ENCODE measurements around the gene CLSTN2.

The CLSTN2 gene

DNA sequence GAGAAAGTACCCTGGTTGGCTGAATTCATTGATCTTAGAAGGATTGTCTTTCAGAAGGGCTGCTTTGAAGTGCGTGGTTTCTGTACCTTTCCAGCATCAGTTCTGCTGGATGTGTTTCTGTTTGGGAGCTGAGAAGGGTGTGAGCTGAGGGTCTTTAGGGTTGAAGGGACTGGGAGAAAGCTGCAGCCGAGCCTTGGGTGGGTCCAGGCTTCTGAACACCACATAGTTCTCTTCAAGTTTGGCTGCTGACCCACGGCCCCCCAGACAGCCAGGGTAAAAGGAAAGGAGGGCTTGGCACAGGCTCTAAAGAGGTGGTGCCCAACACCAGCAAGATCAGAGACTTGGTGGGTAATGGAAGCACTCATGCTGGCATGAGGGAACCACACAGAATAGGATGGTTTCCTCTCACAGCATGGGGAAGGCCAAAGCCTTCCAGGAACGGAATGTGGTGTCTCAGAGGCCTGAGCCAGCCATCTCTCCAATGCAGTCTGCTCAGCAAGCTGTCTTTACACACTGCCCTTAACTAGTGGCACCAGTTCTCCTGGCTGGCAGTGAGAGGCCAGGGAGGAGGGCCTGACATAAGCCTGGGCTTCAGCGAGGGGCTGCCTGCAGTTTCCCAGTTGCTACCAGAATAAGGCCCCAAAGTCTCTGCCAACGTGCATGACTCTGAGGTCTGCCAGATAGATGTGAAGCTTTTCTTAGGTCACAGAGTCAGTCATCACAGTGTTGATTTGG lies 503.9 kb downstream of the CLSTN2 start:
- DNase-seq (ENCODE audit: low read depth, low spot score): no peak
- no peak overlapping the region for H3K4me3 ChIP-seq (ENCODE audit: low read length)

DNA sequence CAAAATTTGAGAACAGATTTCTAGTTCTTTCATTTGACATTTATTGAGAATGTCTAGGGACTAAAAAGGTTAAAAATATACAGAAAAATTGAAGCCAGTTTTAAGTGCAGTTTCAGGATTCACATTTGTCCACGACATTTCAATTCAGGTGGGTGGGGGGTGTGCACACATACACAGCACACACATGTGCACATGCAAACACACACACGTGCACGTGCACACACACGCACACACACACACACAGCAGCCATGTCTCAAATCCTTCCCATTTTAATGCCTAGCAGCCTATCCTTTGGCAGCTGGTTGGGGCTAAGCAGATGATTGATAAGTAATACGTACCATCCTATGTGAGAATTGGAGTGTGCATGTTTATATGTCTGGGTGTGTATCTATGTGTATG lies 504.5 kb downstream of the CLSTN2 start:
- no peak overlapping the region for H3K4me3 ChIP-seq (ENCODE audit: low read length)
- DNase-seq (ENCODE audit: low read depth, low spot score): no peak

DNA sequence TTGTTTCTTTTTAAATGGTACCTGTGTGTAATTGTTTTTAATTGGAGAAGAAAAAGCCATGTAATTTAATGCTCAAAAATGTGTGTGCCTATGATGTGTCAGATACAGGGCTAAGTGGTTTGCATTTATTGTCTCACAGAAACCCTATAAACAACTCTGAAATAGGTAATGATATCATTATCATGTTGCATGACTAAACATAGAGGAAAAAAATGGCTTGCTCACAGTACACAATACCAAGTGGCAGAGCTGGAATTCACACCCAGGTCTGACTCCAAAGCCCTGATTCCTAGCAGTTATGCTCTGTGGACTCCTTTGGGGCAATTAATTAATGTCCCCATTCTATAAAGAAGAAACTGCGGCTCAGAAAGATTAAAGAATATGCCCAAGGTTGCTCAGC lies 505.5 kb downstream of the CLSTN2 start:
- no peak for DNase-seq (ENCODE audit: low read depth, low spot score)
- H3K4me3 ChIP-seq (ENCODE audit: low read length): no peak overlapping the region

DNA sequence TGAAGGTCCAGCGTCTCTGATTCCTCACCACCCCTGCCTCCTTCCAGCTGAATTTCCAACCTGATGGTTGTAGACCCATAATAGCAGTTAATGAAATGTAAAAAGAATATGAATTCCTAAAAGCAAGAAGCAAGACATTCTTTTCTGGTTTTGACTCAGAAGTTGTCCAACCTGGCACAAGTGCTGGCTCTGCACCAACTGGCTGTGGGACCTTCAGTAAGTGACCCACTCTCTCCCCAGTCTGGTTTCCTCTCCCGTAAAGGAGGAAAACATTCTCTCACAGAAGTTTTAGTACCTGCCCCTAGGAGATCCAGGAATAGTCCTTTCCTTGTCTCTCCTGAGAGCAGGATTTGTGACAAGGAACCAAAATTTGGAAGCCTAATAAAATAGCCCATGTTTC lies 506.0 kb downstream of the CLSTN2 start:
- H3K4me3 ChIP-seq (ENCODE audit: low read length): no peak overlapping the region
- DNase-seq (ENCODE audit: low read depth, low spot score): no peak

DNA sequence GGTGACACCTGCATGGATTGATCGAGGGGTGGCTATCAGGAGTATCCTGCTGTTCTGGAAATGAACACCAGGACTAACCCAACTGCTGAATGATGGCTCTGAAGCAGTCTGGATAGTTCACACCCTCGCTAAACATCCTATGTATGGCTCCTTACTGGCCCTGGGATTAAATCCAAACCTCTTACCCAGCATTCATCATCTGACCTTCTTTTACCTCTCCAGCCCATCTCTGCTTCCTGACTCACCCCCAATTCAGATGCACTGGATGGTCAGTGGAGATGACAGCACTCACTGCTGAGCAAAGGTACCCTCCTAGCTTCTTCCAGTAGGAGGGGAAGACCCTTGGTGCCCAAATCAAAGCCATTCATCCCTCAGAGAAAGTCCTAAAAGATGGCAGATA lies 507.6 kb downstream of the CLSTN2 start:
- H3K4me3 ChIP-seq (ENCODE audit: low read length): no peak overlapping the region

DNA sequence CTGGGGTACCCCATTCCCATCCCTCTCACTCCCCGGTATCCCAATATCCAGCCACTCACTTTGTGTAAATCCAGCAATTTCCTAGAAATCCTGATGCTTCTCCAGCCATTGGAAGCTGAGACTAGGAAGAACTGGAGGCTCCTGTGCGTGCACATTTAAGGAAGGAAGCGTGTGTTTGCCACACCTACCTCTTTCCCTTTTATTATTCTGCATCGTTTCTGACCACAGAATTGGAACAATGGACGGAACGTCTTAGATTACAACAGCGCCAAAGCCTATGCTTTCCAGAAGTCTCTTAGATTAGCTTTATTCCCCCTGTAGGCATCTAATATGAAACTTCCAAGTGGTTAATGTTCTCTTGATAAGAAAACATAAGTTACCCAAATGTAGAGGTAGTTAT lies 508.1 kb downstream of the CLSTN2 start:
- DNase-seq (ENCODE audit: low read depth, low spot score): no peak
- H3K4me3 ChIP-seq (ENCODE audit: low read length): no peak overlapping the region

More for the DNA sequence above, 507.6 kb downstream of the CLSTN2 start:
- DNase-seq (ENCODE audit: low read depth, low spot score): no peak

DNA sequence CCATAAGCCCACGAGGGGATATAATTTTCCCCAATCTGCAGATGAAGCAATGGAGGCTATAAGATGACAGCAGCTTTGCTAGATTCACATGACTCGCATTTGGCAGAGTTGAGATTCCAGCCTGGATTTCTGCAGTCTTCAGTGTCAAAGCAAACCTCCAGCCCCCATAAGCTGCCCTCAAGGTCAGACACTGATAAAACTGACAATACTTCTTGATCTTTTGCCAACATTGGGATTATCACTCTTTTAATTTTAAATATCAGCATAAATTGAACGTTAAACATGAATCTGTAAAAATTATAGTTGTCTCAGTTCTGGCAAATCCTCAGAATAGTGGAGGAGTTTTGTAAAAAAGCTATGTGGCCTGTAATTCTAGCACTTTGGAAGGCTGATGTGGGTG lies 508.8 kb downstream of the CLSTN2 start:
- no peak for DNase-seq (ENCODE audit: low read depth, low spot score)
- H3K4me3 ChIP-seq (ENCODE audit: low read length): no peak overlapping the region

DNA sequence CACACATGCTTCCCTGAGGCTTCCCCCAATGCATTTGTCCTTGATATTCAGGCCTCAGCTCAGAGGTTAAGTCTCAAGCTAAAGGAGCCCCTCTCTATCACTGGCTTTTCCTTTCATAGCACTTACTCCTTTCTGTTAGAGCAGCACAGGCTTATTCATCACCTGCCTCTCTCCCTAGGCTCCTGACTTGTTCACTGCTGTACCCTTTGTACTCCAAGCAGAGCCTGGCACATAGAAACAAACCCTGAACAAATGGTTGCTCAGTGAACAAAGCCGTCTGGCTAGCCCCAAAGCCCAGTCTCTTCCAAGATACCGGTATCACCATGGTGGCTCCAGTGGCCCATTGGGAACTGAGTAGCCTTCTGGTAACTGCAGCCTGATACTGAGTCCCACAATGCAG lies 511.7 kb downstream of the CLSTN2 start:
- no peak for DNase-seq (ENCODE audit: low read depth, low spot score)

DNA sequence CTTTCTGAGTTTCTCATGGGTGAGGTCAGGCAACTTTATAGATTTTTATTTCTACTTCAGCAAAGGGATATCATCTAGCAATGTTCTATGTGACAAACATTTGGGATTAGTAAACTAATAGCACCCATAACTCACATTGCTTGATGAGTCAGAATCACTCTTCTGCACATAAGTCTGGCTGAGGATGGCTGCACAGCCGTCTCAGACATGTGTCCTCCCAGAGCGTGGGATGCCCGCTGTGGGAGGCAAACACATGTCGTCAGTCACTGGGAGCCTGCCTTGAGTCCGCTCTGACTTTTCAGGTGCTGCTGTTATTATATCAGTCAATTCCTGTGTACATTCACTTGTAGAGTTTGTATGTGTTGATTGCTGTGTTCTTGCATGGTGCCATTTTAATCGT lies 512.2 kb downstream of the CLSTN2 start:
- no peak overlapping the region for H3K4me3 ChIP-seq (ENCODE audit: low read length)
- DNase-seq (ENCODE audit: low read depth, low spot score): no peak

More for the DNA sequence above, 511.7 kb downstream of the CLSTN2 start:
- H3K4me3 ChIP-seq (ENCODE audit: low read length): no peak overlapping the region

DNA sequence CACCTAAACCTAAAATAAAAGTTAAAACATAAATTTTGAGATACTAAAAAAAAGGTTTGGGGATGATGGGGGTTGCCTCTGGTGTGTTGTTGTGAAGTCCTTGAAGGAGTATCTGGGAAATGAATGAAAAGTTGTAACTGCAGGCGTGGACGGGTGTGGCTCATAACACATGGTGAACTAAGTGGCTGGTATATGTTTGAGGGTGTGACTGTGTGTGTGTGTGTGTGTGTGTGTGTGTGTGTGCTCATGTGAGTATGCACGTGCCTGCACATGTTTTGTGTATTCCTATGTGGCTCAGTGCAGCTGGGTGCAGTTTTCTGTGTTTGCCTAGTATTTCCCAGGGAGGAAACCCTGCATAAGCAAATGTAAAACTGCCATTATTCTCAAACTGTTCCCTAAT lies 513.0 kb downstream of the CLSTN2 start:
- DNase-seq (ENCODE audit: low read depth, low spot score): no peak
- H3K4me3 ChIP-seq (ENCODE audit: low read length): no peak overlapping the region

DNA sequence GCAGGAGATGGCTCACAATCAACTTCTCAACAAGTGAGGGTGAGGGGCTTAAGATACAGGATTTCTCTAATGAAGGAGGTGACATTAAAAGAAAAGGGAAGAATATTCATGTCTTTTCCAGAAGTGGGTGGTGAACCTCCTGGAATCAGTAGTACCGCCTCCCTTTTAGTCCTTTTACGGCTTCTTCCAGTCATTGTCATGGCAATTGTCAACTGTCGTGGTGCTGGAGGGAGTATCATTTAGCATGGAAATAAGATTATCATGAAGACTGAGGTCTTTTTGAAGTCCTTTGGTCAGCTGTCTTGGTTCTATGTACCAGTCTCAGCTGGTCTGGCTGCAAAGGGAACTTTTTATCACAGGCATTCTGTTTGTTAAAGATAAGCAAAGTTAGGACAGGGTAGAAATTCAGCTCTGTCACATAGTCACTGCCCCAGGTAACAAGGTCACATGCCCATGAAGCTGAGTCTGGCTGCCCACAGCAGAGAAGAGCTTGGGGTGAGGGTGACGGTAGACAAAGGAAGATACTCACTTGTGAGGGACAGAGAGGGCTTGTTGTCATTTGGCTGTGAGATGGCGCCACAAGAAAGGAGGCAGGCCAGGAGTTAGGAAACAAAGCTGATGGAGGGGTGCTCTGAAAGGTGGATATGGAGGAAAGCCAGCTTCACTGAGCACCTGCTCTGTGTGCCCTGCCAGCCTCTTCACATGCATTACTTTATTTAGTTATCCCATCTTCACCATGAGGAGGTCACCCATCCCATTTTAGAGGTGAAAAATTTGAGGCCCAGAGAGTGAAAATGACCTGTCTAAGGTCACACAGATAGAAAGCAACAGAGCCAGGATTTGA lies 514.6 kb downstream of the CLSTN2 start:
- no peak overlapping the region for H3K4me3 ChIP-seq (ENCODE audit: low read length)
- no peak for DNase-seq (ENCODE audit: low read depth, low spot score)

DNA sequence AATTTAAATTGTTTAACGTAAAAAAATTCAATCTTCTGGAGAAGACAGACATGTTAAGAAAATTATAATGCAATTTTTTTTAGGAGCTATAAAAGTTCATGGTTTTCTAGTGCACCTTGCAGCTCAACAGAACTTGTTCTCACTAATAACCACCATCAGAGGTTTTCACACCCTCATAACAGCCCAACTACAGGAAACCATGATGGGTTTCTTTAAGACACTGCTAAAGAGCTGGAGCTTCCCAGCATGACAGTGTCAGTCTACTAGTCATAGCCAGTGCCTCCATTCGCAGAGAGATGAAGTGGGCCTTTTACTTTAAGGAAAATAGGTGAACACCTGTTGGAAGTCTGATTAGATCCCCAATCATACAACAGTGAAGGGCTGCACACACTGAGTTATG lies 518.8 kb downstream of the CLSTN2 start:
- DNase-seq (ENCODE audit: low read depth, low spot score): no peak
- H3K4me3 ChIP-seq (ENCODE audit: low read length): no peak overlapping the region

DNA sequence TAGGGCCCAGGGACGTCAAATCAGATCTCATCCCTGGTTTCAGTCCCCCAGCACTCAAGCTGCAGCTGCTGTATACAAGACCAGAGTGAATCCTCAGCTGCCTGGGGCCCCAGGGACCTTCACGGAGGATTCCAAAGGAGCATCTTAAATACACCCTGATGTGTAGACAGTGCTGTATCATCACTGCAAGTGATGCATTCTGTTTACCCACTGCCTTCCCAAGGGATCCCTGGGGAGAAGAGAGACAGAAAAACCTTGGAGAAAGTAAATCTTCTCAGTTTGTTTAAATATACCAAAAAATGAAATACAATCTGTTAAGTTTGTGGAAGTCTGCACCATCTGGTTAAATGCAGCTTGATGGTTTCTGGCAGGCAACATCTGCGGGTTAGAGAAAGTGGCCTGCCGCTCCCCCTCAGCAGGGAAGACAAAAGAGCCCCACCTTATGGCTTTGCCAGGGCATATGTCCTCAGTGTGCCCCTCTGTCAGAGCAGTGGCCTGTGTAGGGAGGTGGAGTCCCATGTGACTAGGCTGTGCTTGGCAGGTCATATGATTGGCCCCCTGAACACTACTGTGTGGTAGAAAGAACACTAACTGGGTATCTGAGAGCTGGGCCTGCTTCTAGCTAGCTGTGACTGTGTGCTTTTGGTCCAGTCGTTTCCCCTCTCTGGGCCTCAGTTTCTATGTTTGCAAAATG lies 520.7 kb downstream of the CLSTN2 start:
- no peak overlapping the region for H3K4me3 ChIP-seq (ENCODE audit: low read length)
- DNase-seq (ENCODE audit: low read depth, low spot score): no peak

DNA sequence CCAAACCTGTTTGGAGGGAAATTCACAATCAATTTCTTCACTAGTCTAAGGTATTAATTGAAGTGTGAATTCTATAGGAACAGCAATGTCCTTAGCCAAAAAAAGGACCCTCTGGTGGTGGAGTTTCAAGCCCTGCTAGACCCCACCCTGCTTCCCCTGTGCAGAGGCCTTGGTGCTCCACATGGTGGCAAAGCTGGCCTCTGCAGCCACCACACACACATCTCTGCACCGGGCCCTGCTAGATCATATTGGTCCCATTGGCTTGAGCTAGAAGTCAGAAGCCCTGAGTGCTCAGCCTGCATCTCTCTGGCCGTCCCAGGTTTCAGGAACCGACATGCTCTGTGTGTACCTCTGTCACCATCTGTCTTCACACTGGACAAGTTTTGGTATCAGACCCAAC lies 522.0 kb downstream of the CLSTN2 start:
- no peak overlapping the region for H3K4me3 ChIP-seq (ENCODE audit: low read length)
- DNase-seq (ENCODE audit: low read depth, low spot score): no peak

DNA sequence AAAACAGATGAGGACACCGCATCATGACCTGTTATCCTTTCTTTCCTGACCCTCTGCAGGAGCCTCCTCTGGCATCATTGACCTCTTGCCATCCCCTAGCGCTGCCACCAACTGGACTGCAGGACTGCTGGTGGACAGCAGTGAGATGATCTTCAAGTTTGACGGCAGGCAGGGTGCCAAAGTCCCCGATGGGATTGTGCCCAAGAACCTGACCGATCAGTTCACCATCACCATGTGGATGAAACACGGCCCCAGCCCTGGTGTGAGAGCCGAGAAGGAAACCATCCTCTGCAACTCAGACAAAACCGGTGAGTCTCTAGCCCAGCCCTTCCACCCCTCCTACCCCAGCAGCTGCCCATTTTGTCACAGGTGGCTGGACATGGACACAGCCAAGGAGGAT lies 524.5 kb downstream of the CLSTN2 start:
- no peak for DNase-seq (ENCODE audit: low read depth, low spot score)
- no peak overlapping the region for H3K4me3 ChIP-seq (ENCODE audit: low read length)

DNA sequence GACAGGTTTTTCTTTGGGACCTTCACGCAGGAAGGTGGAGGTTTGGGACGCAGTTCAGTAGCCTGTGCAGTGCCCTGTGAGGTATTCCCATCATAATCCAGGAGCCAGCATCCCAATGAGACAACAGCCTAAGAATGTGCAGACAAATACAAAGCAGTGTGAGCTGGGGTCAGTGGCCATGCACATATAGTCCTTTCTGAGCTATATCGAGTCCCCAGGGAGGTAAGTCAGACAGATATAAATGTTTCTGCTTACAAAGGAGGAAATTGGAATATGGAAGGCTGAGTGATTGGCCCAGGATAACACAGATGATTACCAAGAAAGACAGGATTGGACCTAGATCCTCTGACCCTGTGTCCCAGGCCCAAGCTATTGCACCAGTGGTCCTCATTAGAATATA lies 526.3 kb downstream of the CLSTN2 start:
- no peak overlapping the region for H3K4me3 ChIP-seq (ENCODE audit: low read length)

DNA sequence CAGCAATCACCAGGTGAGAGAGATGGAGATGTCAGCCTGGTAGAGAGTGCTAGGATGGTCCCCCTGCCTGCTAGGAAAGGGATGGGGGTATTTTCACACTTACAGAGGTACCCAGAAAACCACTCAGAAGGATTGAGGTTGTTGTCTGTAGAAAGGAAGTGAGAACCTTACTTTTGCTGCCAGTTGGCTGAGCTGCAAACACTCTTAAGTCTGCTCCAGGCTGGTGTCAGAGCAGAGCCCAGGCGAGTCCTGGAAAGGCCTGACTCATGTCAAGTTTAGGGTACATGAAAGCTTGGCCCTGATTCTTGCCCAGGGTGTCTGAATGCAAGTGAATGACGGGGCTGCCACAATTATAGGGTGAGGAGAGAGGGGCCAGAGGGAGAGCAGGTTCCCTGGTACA lies 528.4 kb downstream of the CLSTN2 start:
- DNase-seq (ENCODE audit: low read depth, low spot score): no peak
- no peak overlapping the region for H3K4me3 ChIP-seq (ENCODE audit: low read length)

More for the DNA sequence above, 526.3 kb downstream of the CLSTN2 start:
- no peak for DNase-seq (ENCODE audit: low read depth, low spot score)

DNA sequence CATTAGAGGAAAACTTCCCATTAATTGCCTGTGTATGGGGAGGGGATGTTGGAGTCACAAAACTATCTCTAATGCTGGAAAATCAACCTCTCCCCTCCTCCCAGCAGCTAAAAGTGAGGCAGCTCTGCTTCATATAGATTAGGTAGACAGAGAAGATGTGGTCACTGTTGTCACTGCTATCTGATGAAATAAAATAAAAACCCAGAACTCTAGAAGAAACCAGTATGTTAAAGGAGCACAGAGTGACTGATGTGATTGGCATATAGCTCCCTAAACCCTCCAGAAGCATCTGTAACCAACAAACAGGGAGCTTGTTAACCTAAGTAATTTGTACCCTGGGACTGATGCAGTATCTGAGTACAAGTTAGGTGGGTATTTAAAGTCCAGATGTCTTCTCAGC lies 531.0 kb downstream of the CLSTN2 start:
- DNase-seq (ENCODE audit: low read depth, low spot score): no peak

DNA sequence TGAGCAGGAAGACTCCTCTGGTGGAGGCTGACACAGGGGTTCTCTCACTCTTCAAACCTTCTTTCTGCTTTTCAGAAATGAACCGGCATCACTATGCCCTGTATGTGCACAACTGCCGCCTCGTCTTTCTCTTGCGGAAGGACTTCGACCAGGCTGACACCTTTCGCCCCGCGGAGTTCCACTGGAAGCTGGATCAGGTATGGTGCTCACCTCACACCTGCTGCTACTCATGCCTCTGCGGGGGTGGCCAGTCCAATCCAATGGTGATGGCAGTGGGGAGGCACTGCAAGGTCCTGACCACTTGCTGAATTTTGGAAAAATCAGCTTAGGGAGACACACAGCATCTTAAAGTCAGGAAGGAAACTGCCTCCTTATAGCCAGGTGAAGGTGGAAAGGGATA lies 531.5 kb downstream of the CLSTN2 start:
- DNase-seq (ENCODE audit: low read depth, low spot score): no peak

More for the DNA sequence above, 531.0 kb downstream of the CLSTN2 start:
- H3K4me3 ChIP-seq (ENCODE audit: low read length): no peak overlapping the region

DNA sequence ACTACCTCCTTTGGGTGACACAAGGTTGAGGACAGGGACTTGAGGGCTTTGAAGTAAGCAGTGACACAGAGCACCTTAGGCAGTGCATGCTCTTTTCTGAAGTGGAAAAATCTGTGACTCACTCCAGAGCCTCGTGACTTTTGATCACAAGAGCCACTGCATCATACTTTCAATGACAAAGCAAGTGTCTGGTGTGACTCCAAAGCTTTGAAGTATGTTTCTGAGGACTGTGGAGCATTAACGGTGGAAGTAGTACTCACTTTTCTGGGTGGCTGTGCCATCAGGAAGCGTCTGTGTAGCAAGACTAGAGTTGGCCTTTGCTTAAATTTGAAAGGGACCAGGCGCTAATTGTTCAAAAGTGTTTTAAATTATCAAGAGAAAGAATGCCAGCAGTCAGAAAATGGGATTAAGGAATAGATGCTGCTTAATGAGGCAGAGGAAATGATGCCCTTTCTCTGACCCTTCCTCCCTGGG lies 532.2 kb downstream of the CLSTN2 start:
- H3K4me3 ChIP-seq (ENCODE audit: low read length): no peak overlapping the region
- peak; percentile 11 for DNase-seq (ENCODE audit: low read depth, low spot score)

More for the DNA sequence above, 531.5 kb downstream of the CLSTN2 start:
- H3K4me3 ChIP-seq (ENCODE audit: low read length): no peak overlapping the region
